ENCODE results near the gene TMEM114. TPM values are rescaled to one million over a fixed set of nuclear protein-coding genes. Genes with fewer than 3 reads are reported as not detected.

The TMEM114 gene
- total RNA-seq, 1 donor from 2014 or later = not detected

DNA sequence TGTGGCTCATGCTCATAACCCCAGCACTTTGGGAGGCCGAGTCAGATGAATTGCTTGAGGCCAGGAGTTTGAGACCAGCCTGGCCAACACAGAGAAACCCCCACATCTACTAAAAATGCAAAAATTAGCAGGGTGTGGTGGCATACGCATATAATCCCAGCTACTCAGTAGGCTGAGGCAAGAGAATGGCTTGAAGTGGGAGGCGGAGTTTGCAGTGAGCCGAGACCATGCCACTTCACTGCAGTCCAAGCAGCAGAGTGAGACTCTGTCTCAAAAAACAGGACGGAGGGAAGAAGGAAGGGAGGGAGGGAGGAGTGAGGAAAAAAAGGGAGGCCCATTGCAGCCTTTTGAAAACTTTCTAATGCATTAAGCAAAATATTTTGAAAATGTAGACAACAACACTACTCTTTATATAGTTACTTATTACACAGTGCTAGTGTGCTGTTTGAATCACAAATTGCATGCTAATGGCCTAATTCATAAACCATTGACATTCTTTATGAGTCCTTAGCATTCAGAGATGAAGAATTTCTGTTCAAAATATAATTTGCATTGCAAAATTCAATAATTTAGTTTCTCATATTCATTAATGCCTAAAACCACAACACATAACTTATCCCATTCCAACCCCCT, 59.4 kb downstream of the TMEM114 start:
- H3K27me3 ChIP-seq = no peaks in the 10 kb centered on the region
- H3K9me3 ChIP-seq = no peaks in the 10 kb centered on the region
- intact Hi-C loops (cut with DNase I) = no loop called here
- DNase-seq (ENCODE audit: low spot score in 2 of 2) = no peak
- no peak overlapping the region for H3K27ac ChIP-seq
- H3K4me3 ChIP-seq = no peak overlapping the region
- H3K4me1 ChIP-seq = no peaks in the 10 kb centered on the region
- no peaks in the 10 kb centered on the region for H3K36me3 ChIP-seq
- no peak for TF ChIP-seq CTCF (IDR thresholded peaks at IDR 0.05)

GRCh38 chr16:8528471-8528870, 61.8 kb downstream of the TMEM114 start:
- no peaks in the 10 kb centered on the region for H3K9me3 ChIP-seq
- H3K36me3 ChIP-seq = no peaks in the 10 kb centered on the region
- intact Hi-C loops (cut with DNase I) = no loop called here

GRCh38 chr16:8523932-8524331, 66.4 kb downstream of the TMEM114 start:
- no peak for DNase-seq (ENCODE audit: low spot score in 2 of 2)
- Histone ChIP-seq H3K27ac (no peak overlapping the region), H3K27me3 (no peaks in the 10 kb centered on the region), H3K36me3 (no peaks in the 10 kb centered on the region), H3K4me3 (no peak overlapping the region), H3K4me1 (no peaks in the 10 kb centered on the region), H3K9me3 (no peaks in the 10 kb centered on the region)
- intact Hi-C loops (cut with DNase I) = no loop called here
- no peak for TF ChIP-seq CTCF (IDR thresholded peaks at IDR 0.05)

More at GRCh38 chr16:8528471-8528870, 61.8 kb downstream of the TMEM114 start:
- Histone ChIP-seq H3K27ac (no peak overlapping the region), H3K27me3 (no peaks in the 10 kb centered on the region), H3K4me1 (no peaks in the 10 kb centered on the region), H3K4me3 (no peak overlapping the region)
- TF ChIP-seq CTCF (IDR thresholded peaks at IDR 0.05) = no peak
- DNase-seq (ENCODE audit: low spot score in 2 of 2) = no peak

GRCh38 chr16:8522757-8523156, 67.6 kb downstream of the TMEM114 start:
- no peak for TF ChIP-seq CTCF (IDR thresholded peaks at IDR 0.05)
- H3K4me3 ChIP-seq = no peak overlapping the region
- no peaks in the 10 kb centered on the region for H3K36me3 ChIP-seq
- H3K27me3 ChIP-seq = no peaks in the 10 kb centered on the region
- H3K4me1 ChIP-seq = no peaks in the 10 kb centered on the region
- H3K27ac ChIP-seq = no peak overlapping the region
- intact Hi-C loops (cut with DNase I) = no loop called here
- H3K9me3 ChIP-seq = no peaks in the 10 kb centered on the region
- no peak for DNase-seq (ENCODE audit: low spot score in 2 of 2)

DNA sequence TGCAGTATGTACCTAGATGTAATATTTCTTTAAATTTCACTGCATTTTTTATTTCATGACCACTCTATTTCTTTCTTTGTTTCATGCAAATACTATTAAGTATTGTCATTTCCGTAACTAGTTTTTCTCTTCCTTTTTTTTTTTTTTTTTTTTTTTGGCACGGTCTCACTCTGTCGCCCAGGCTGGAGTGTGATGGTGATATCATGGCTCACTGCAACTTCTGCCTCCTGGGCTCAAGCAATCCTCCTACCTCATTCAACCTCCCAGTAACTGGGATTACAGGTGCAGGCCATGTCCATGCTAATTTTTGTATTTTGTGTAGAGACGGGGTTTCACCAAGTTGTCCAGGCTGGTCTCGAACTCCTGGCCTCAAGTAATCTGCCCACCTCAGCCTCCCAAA, 70.7 kb downstream of the TMEM114 start:
- no peaks in the 10 kb centered on the region for H3K36me3 ChIP-seq
- H3K27ac ChIP-seq = no peak overlapping the region
- intact Hi-C loops (cut with DNase I) = no loop called here
- no peak for TF ChIP-seq CTCF (IDR thresholded peaks at IDR 0.05)
- no peak for DNase-seq (ENCODE audit: low spot score in 2 of 2)
- no peaks in the 10 kb centered on the region for H3K9me3 ChIP-seq
- H3K4me3 ChIP-seq = no peak overlapping the region
- H3K27me3 ChIP-seq = no peaks in the 10 kb centered on the region
- no peaks in the 10 kb centered on the region for H3K4me1 ChIP-seq

Other genes starting within 250 kb of the TMEM114 start
- 31.7 TPM for gene METTL22, start 31.2 kb upstream of the TMEM114 start, total RNA-seq
- 1.8 TPM for gene ABAT, start 84.1 kb upstream of the TMEM114 start, total RNA-seq
- 1.5 TPM for gene TMEM186, start 207.1 kb upstream of the TMEM114 start, total RNA-seq
- 17.9 TPM for gene PMM2, start 207.3 kb upstream of the TMEM114 start, total RNA-seq